ENCODE results near the gene MCCD1. TPM values are rescaled to one million over a fixed set of nuclear protein-coding genes. Genes with fewer than 3 reads are reported as not detected.

Gene MCCD1
- total and polyA plus RNA-seq, 2 experiments from 2014 or later: not detected

DNA sequence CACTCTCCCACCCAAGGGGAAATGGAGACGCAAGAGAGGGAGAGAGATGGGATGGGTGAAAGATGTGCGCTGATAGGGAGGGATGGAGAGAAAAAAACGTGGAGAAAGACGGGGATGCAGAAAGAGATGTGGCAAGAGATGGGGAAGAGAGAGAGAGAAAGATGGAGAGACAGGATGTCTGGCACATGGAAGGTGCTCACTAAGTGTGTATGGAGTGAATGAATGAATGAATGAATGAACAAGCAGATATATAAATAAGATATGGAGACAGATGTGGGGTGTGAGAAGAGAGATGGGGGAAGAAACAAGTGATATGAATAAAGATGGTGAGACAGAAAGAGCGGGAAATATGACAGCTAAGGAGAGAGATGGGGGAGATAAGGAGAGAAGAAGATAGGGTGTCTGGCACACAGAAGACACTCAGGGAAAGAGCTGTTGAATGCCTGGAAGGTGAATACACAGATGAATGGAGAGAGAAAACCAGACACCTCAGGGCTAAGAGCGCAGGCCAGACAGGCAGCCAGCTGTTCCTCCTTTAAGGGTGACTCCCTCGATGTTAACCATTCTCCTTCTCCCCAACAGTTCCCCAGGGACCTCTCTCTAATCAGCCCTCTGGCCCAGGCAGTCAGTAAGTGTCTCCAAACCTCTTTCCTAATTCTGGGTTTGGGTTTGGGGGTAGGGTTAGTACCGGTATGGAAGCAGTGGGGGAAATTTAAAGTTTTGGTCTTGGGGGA, 47.4 kb downstream of the MCCD1 start:
- no peaks in the 10 kb centered on the region for H3K79me2 ChIP-seq (replicated peaks; ENCODE audit: insufficient read depth)
- Mint-ChIP-seq H3K36me3 (ENCODE audit: low read depth) (no peaks in the 10 kb centered on the region; the same call in 2 of the 3 replicates), H3K4me1 (peaks cover 18% of the 10 kb centered on the region), H3K27me3 (ENCODE audit: insufficient read depth, low read depth, poor library complexity) (peaks cover 34% of the 10 kb centered on the region), H3K9me3 (peaks cover under 1% of the 10 kb centered on the region; the same call in 2 of the 3 replicates), H3K27ac (no peak overlapping the region), H3K4me3 (no peak overlapping the region)
- H4K20me1 ChIP-seq (replicated peaks; ENCODE audit: insufficient read depth): no peaks in the 10 kb centered on the region
- H3F3A ChIP-seq (replicated peaks; ENCODE audit: low read depth): no peaks in the 10 kb centered on the region
- ATAC-seq (no peak), DNase-seq (ENCODE audit: low spot score) (no peak)
- no peaks in the 10 kb centered on the region for H3K36me3 ChIP-seq (ENCODE audit: insufficient read depth)
- H3K27me3 ChIP-seq (ENCODE audit: insufficient read depth): peaks cover 9% of the 10 kb centered on the region
- H3K4me3 ChIP-seq: no peak overlapping the region
- H3K4me1 ChIP-seq (ENCODE audit: insufficient read depth): no peaks in the 10 kb centered on the region
- no peak overlapping the region for H3K27ac ChIP-seq (ENCODE audit: low read depth)
- TF ChIP-seq JUNB (IDR thresholded peaks at IDR 0.05; ENCODE audit: unreplicated experiment) (no peak), EZH2phosphoT487 (IDR thresholded peaks at IDR 0.05; ENCODE audit: unreplicated experiment) (no peak), CREB1 (CRISPR knock-in tag; IDR thresholded peaks at IDR 0.05; ENCODE audit: low read depth) (no peak), EZH2 (IDR thresholded peaks at IDR 0.05; ENCODE audit: low read depth, unreplicated experiment) (no peak), ZNF331 (CRISPR knock-in tag; IDR thresholded peaks at IDR 0.05; ENCODE audit: low read depth) (no peak), POLR2AphosphoS5 (IDR thresholded peaks at IDR 0.05; ENCODE audit: low read depth) (no peak), STAT1 (IDR thresholded peaks at IDR 0.05; ENCODE audit: unreplicated experiment) (no peak)
- TF ChIP-seq, protein P1, sequence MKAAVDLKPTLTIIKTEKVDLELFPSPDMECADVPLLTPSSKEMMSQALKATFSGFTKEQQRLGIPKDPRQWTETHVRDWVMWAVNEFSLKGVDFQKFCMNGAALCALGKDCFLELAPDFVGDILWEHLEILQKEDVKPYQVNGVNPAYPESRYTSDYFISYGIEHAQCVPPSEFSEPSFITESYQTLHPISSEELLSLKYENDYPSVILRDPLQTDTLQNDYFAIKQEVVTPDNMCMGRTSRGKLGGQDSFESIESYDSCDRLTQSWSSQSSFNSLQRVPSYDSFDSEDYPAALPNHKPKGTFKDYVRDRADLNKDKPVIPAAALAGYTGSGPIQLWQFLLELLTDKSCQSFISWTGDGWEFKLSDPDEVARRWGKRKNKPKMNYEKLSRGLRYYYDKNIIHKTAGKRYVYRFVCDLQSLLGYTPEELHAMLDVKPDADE (IDR thresholded peaks at IDR 0.05): no peak
- TF ChIP-seq, protein P2, sequence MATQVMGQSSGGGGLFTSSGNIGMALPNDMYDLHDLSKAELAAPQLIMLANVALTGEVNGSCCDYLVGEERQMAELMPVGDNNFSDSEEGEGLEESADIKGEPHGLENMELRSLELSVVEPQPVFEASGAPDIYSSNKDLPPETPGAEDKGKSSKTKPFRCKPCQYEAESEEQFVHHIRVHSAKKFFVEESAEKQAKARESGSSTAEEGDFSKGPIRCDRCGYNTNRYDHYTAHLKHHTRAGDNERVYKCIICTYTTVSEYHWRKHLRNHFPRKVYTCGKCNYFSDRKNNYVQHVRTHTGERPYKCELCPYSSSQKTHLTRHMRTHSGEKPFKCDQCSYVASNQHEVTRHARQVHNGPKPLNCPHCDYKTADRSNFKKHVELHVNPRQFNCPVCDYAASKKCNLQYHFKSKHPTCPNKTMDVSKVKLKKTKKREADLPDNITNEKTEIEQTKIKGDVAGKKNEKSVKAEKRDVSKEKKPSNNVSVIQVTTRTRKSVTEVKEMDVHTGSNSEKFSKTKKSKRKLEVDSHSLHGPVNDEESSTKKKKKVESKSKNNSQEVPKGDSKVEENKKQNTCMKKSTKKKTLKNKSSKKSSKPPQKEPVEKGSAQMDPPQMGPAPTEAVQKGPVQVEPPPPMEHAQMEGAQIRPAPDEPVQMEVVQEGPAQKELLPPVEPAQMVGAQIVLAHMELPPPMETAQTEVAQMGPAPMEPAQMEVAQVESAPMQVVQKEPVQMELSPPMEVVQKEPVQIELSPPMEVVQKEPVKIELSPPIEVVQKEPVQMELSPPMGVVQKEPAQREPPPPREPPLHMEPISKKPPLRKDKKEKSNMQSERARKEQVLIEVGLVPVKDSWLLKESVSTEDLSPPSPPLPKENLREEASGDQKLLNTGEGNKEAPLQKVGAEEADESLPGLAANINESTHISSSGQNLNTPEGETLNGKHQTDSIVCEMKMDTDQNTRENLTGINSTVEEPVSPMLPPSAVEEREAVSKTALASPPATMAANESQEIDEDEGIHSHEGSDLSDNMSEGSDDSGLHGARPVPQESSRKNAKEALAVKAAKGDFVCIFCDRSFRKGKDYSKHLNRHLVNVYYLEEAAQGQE (IDR thresholded peaks at IDR 0.05; ENCODE audit: unreplicated experiment): no peak
- H3K9me2 ChIP-seq (ENCODE audit: insufficient read depth): no peaks in the 10 kb centered on the region
- H3K4me2 ChIP-seq: no peak overlapping the region
- no peak overlapping the region for H2AFZ ChIP-seq

DNA sequence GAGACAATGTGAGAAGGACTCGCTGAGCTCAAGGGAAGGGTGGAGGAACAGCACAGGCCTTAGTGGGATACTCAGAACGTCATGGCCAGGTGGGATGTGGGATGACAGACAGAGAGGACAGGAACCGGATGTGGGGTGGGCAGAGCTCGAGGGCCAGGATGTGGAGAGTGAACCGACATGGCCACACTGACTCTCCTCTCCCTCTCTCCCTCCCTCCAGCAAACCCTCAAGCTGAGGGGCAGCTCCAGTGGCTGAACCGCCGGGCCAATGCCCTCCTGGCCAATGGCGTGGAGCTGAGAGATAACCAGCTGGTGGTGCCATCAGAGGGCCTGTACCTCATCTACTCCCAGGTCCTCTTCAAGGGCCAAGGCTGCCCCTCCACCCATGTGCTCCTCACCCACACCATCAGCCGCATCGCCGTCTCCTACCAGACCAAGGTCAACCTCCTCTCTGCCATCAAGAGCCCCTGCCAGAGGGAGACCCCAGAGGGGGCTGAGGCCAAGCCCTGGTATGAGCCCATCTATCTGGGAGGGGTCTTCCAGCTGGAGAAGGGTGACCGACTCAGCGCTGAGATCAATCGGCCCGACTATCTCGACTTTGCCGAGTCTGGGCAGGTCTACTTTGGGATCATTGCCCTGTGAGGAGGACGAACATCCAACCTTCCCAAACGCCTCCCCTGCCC, 48.3 kb downstream of the MCCD1 start:
- peaks cover 18% of the 10 kb centered on the region for H3K27me3 ChIP-seq (ENCODE audit: insufficient read depth)
- peaks cover 4% of the 10 kb centered on the region; the same call in 1 of the 2 replicates for H3K4me1 ChIP-seq (ENCODE audit: insufficient read depth)
- no peak overlapping the region for H3K27ac ChIP-seq (ENCODE audit: low read depth)
- H3K36me3 ChIP-seq (ENCODE audit: insufficient read depth): no peaks in the 10 kb centered on the region
- Mint-ChIP-seq H3K27me3 (ENCODE audit: insufficient read depth, low read depth, poor library complexity) (peaks cover 40% of the 10 kb centered on the region), H3K4me1 (peaks cover 27% of the 10 kb centered on the region), H3K9me3 (peaks cover 3% of the 10 kb centered on the region; the same call in 2 of the 3 replicates), H3K4me3 (no peak overlapping the region), H3K27ac (no peak overlapping the region), H3K36me3 (ENCODE audit: low read depth) (no peaks in the 10 kb centered on the region; the same call in 2 of the 3 replicates)
- H3K79me2 ChIP-seq (replicated peaks; ENCODE audit: insufficient read depth): no peaks in the 10 kb centered on the region
- H3K9me2 ChIP-seq (ENCODE audit: insufficient read depth): no peaks in the 10 kb centered on the region
- no peaks in the 10 kb centered on the region for H3F3A ChIP-seq (replicated peaks; ENCODE audit: low read depth)
- no peaks in the 10 kb centered on the region for H4K20me1 ChIP-seq (replicated peaks; ENCODE audit: insufficient read depth)
- H3K4me3 ChIP-seq: no peak overlapping the region
- no peak for ATAC-seq
- TF ChIP-seq, protein P2 (IDR thresholded peaks at IDR 0.05; ENCODE audit: unreplicated experiment): no peak
- DNase-seq (ENCODE audit: low spot score): no peak
- H3K4me2 ChIP-seq: no peak overlapping the region
- H2AFZ ChIP-seq: no peak overlapping the region

Measured in GM23338 (cell line).